ENCODE measurements around the gene FGD5.

The FGD5 gene

GRCh38 chr3:14829811-14830210 lies 11.0 kb downstream of the FGD5 start:
- DNase-seq, result no peak

- DNase-seq, result no peak
Observed at GRCh38 chr3:14831916-14832450, 13.2 kb downstream of the FGD5 start.

DNA sequence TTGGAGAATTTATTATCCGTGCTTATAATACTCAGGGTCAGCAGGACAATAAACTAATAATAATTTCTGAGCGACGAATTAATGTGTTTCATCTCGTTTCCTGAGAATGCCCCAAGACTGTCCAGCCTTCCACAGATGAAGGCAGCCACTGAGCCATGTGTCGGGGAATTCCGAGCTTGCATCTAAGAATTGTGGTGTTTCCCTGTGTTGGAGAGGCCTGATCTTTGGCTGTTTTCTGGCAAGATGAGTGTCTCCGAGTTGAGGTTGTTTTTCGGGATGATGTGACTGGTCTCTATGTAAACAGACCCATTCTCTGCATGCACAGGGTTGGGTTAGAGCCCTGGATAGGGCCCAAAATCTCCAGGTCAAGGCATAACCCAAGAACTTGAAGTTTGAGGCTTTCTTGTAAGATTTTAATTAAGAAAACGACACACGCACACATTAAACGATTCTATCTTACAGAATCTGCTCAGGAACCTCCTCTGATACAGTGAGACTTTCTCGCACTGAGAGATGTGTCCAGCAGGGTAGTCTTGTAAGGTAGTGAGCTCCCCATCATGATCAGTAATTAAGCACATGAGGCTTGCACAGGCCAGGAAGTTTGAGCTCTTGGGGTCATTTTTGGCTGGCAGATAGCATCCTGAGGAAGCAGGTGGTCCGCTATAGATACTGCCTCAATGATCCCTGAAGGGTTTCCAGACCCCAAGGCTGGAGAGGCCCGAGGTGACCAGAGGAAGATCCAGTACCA lies 14.4 kb downstream of the FGD5 start:
- DNase-seq, result no peak

DNA sequence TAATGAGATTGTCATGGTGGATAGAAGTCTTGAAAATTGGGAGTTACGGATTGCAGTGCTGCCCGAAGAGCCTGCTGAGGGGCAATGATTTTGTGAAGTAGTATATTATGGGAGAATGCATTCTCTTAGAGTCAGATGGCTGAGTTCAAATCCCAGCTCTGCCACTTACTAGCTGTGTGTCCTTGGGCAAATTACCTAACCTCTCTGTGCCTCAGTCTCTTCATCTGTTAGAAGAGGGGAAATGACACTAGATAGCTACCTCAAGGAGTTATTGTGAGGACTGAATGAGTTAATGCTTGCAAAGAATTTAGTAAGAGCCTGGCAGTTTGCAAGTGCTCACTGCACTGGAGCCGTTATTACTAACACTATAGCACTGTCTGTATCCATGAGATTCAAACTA lies 15.4 kb downstream of the FGD5 start:
- DNase-seq, result no peak

DNA sequence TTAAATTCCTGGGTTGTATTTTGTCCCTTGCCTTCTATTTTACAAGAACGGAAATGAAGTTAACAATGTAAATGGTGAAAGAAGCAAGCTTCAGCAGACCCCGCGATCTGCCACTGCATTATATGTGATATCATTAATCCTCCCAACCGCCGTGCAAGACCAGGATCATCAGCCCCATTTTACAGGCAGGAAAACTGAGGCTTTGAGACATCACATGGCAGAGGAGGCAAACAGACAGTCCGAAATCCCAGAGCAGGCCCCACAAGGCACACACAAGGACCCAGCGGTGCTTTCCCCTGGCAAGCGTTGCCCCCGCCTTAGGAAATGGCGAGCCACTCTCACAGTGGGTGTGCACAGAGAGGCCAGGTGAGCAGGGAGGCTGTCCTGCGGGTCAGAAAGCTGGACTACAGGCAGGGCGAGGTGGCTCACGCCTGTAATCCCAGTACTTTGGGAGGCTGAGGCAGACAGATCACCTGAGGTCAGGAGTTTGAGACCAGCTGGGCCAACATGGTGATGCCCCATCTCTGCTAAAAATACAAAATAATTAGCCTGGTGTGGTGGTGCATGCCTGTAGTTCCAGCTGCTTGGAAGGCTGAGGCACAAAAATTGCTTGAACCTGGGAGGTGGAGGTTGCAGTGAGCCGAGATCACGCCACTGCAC lies 16.2 kb downstream of the FGD5 start:
- DNase-seq, result no peak

- no peak for DNase-seq
Observed at GRCh38 chr3:14836049-14836468, 17.3 kb downstream of the FGD5 start.

DNA sequence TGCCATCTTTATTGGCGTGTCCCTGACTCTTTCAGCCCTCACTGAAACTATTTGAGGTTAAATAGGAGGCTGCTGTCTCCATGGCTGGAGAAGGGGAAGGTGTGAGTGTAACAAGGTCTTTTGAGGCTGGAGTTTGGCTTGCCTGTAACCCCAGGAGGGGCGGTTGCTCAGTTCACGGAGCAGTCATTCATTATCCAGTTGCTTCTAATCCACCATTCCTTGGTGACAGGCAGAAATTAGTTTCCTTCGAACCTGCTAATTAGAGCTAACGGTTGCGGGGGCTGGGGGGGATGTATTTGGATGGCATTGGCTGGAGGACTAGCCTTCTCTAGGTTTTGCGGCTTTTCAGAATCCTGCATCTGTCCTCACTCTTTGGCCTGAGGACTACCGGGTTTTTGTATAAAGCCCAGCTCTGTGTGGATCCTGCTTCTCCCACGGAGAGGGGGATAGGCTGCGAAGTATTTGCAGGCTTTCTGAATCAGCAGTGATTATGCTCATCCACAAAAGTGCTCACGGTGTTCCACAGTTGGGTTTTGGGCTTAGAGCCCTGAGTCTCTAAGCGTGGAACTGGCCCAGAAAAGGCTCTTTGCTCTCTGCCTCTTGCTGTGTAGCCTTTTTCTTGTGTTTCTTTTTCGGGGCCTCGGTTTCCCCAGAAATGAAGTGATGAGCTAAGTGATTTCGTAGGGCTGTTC lies 18.6 kb downstream of the FGD5 start:
- DNase-seq, result no peak

DNA sequence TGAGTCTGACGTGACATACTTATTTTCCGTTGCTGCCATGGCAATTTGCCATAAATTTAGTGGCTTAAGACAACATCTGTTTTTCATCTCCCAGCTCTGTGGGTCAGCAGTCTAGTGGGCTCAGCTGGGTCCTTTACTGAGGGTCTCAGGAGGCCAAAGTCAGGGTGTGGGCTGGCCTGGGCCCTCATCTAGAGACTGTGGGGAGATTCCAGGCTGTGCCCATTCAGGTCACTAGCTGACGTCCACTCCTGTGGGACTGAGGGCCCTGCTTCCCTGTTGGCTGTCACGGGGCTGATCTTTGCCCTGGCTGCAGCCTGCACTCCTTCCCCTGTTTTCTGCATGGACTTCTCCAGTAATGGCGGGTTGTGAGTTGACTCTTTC lies 19.1 kb downstream of the FGD5 start:
- no peak for DNase-seq

GRCh38 chr3:14839236-14839635 lies 20.5 kb downstream of the FGD5 start:
- no peak for DNase-seq

DNA sequence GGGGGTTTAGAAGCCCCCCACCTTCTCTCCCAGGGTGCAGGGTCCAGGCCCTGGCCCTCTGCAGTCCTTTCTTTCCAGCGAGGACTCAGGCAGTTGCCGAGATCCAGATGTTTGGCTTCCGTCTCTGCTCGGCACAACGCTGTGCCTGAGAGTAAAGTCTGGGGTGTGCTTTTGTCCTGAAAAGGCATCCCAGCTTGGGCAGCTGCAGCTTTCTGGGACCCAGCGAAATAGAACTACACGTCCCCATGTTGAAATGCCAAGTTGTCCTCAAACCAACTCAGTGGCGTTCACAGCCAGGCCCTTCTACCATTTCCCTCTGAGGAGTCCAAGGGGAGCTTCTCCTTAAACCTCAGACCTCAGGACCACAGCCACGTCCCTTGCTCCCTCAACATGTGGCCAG lies 23.1 kb downstream of the FGD5 start:
- no peak for DNase-seq

- no peak for DNase-seq
Observed at GRCh38 chr3:14842277-14842676, 23.5 kb downstream of the FGD5 start.

DNA sequence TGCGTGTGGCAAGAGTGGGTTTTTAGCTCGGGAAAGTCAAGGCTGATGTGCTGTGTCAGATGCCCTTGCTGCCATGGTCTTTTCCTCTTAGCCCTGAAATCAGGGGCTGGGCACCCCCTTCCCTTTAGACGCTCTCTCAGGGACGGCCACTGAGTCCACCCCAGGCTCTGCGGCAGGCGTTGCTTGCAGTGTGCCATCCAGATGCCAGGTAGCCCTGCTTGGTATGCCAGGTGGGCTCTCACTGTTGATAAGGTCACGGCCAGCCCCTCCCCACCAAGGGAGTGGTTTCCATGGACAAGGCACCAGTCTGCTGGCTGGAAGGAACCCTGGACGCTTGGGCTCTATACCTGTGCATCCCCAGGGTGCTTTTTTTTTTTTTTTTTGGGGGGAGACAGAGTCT lies 24.6 kb downstream of the FGD5 start:
- DNase-seq, result no peak

DNA sequence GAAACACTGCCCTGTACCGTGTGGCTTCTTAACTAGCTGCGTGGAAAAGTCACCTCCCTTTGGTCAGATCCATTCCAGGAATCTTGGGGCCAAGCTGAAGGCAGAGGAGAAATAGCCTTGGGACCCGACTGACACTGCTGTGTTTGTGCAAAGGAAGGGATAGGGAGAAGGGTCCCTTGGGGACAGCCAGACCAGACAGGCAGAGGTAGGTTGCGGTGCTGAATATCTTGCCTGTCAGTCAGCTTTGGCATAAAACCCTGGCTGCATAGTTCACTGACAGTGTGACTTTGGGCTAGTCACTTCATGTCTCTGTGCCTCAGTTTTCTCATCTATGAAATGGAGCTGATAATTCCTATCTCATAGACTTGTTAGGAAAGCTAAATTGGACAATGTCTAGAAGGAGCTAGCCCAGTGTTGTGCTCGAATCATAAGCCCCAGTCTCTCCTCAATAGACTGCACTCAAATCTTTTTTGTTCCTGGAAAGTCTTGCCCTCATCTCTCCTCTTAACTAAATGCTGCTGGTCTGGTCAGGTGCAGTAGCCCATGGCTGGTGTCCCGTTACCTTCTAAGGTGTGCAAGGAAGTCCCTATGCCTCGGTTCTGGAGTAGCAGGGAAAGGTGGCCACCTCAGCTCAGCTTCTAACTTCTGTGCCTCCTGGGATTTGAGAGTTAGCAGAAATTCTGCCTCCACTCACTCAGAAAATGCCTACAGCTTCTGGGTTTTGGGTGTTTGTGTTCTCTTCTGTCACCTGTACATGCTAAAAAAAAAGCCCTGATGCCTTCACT lies 25.8 kb downstream of the FGD5 start:
- no peak for DNase-seq

GRCh38 chr3:14845180-14845579 lies 26.4 kb downstream of the FGD5 start:
- peak in 1 of 5 donors; percentile 8 for DNase-seq

GRCh38 chr3:14845826-14846225 lies 27.1 kb downstream of the FGD5 start:
- DNase-seq, result no peak

GRCh38 chr3:14846226-14846880 lies 27.6 kb downstream of the FGD5 start:
- no peak for DNase-seq

DNA sequence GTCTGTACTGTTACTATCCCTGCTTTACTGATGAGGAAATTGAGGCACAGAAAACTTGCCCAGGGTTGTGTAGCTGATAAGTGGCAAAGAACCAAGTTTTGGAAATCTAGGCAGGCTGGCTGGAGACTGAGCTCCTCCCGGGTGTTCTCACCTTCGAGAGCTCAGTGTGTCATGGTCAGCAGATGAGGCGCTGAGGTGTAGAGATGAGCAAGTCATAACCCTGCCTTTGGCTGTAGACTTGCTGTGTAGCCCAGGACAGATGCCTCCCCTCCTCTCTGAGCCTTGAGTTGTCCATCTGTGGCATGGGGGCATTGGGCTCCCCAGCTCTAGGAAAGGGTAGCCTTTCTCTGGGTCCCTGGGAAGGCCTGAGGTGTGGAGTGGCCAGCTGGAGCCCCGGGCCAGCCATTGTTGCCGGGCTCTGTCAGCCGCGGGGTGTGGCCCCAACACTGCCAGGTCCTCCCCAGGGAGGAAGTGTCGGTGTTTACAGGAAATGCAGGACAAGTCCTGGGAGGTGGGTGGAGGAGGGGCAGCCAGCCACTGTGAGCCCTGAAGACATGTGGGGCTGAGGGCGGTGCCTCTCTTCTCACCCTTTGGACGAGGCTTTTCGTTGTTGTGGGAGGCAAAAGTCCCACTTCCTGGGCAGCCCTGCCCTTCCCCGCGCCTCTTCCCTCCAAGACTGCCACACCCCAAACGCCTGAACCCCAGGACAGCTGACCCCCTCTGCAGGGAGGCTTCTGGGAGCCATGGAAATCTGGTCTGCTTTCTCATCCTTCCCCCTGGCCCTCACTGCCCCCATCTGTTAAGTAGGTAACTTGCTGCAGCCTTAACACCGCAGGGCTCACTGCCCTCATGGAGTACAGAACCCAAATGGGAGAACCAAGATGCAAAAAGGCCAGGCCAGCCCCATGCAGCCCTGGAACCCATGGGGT lies 29.1 kb downstream of the FGD5 start:
- DNase-seq, result peak in 1 of 5 donors; percentile 44

- no peak for DNase-seq
Observed at GRCh38 chr3:14848906-14849305, 30.1 kb downstream of the FGD5 start.

- DNase-seq, result no peak
Observed at GRCh38 chr3:14849638-14850230, 31.0 kb downstream of the FGD5 start.

GRCh38 chr3:14852058-14852594 lies 33.4 kb downstream of the FGD5 start:
- DNase-seq, result no peak

Data from T-helper 1 cell (primary cell).